Liver (tissue), 9 donors: ENCODE measurements around the gene GUCD1. TPM values are rescaled to one million over a fixed set of nuclear protein-coding genes. Genes with fewer than 3 reads are reported as not detected.

ENCODE experiments used
- DNase-seq: peaks from one replicate; pipeline ENCODE4 v3.0.0-alpha.2; 2017; ENCODE audit warnings: low spot score
- H3K27ac ChIP-seq, 2 donors: one replicate each; pipeline ENCODE4 v1.7.0; 2013; ENCODE audit warnings: inconsistent platforms in 2 of 2, low read length in 2 of 2, control low read depth in 1 of 2, low read depth in 1 of 2, mild to moderate bottlenecking in 1 of 2
- H3K27me3 ChIP-seq, 4 donors: one replicate each; pipeline versions ENCODE4 v1.6.1 to v1.7.0; 2013; ENCODE audit warnings: low read length in 3 of 4, inconsistent platforms in 1 of 4, mild to moderate bottlenecking in 1 of 4, moderate library complexity in 1 of 4; ENCODE audit not compliant: control insufficient read depth in 4 of 4, insufficient read depth in 4 of 4
- H3K36me3 ChIP-seq, 4 donors: one replicate each; pipeline versions ENCODE4 v1.6.1 to v1.7.0; 2013; ENCODE audit warnings: low read length in 3 of 4, mild to moderate bottlenecking in 3 of 4, low read depth in 1 of 4, moderate library complexity in 1 of 4; ENCODE audit not compliant: control insufficient read depth in 4 of 4, insufficient read depth in 3 of 4
- H3K4me1 ChIP-seq, 4 donors: one replicate each; pipeline versions ENCODE4 v1.6.1 to v1.7.0; 2013; ENCODE audit warnings: low read length in 3 of 4, mild to moderate bottlenecking in 3 of 4, moderate library complexity in 1 of 4; ENCODE audit not compliant: control insufficient read depth in 4 of 4, insufficient read depth in 4 of 4
- H3K4me3 ChIP-seq, 3 donors: one replicate each; pipeline versions ENCODE4 v1.6.1 to v1.7.0; 2013; ENCODE audit warnings: low read length in 3 of 3, control low read depth in 1 of 3, low read depth in 1 of 3, mild to moderate bottlenecking in 1 of 3
- H3K9ac ChIP-seq, 2 donors: one replicate each; pipeline ENCODE4 v1.7.0; 2013; ENCODE audit warnings: low read length in 2 of 2, mild to moderate bottlenecking in 2 of 2, moderate library complexity in 2 of 2, control low read depth in 1 of 2, low read depth in 1 of 2
- H3K9me3 ChIP-seq, 4 donors: one replicate each; pipeline versions ENCODE4 v1.6.1 to v1.7.0; 2013; ENCODE audit warnings: low read length in 3 of 4; ENCODE audit not compliant: control insufficient read depth in 4 of 4
- ATF3 ChIP-seq: IDR thresholded peaks from 2 replicates; pipeline ENCODE4 v1.6.1; 2016; ENCODE audit warnings: antibody characterized with exemption
- CTCF ChIP-seq: fragments of 150-350 bp; IDR thresholded peaks from 2 replicates; pipeline ENCODE4 v1.5.1; 2017; ENCODE audit warnings: improper control_type of control experiment, low read depth, low read length; ENCODE audit not compliant: missing input control
- EGR1 ChIP-seq, 2 donors: IDR thresholded peaks; 2 replicates each; pipeline ENCODE4 v1.6.1; 2016 to 2018; ENCODE audit warnings: antibody characterized with exemption in 2 of 2, low read depth in 2 of 2
- FOXA1 ChIP-seq: IDR thresholded peaks from 2 replicates; pipeline ENCODE4 v1.6.1; 2016; ENCODE audit warnings: antibody characterized with exemption
- FOXA2 ChIP-seq: IDR thresholded peaks from 2 replicates; pipeline ENCODE4 v1.6.1; 2016; ENCODE audit warnings: antibody characterized with exemption
- GABPA ChIP-seq, 2 donors: IDR thresholded peaks in 1 of 2; conservative IDR thresholded peaks in 1 of 2; 2 replicates each; pipeline ENCODE4 v1.6.1; 2016; ENCODE audit warnings: antibody characterized with exemption in 2 of 2, mild to moderate bottlenecking in 1 of 2, moderate library complexity in 1 of 2
- HNF4A ChIP-seq, 2 donors: conservative IDR thresholded peaks; 2 replicates each; pipeline ENCODE4 v1.6.1; 2016; ENCODE audit warnings: antibody characterized with exemption in 2 of 2, mild to moderate bottlenecking in 2 of 2
- HNF4G ChIP-seq: IDR thresholded peaks from 2 replicates; pipeline ENCODE4 v1.6.1; 2016; ENCODE audit warnings: antibody characterized with exemption
- JUND ChIP-seq, 2 donors: IDR thresholded peaks; 2 replicates each; pipeline ENCODE4 v1.6.1; 2016; ENCODE audit warnings: antibody characterized with exemption in 2 of 2
- MAX ChIP-seq: IDR thresholded peaks from 2 replicates; pipeline ENCODE4 v1.6.1; 2016; ENCODE audit warnings: antibody characterized with exemption
- NR2F2 ChIP-seq: IDR thresholded peaks from 2 replicates; pipeline ENCODE4 v1.6.1; 2016; ENCODE audit warnings: antibody characterized with exemption
- RAD21 ChIP-seq, 2 donors: IDR thresholded peaks; 2 replicates each; pipeline ENCODE4 v1.6.1; 2016; ENCODE audit warnings: antibody characterized with exemption in 2 of 2, mild to moderate bottlenecking in 2 of 2
- REST ChIP-seq: IDR thresholded peaks from 2 replicates; pipeline ENCODE4 v1.6.1; 2016; ENCODE audit warnings: antibody characterized with exemption, mild to moderate bottlenecking
- RXRA ChIP-seq, 2 donors: IDR thresholded peaks; 2 replicates each; pipeline ENCODE4 v1.6.1; 2017 to 2018; ENCODE audit warnings: antibody characterized with exemption in 2 of 2, mild to moderate bottlenecking in 1 of 2
- SP1 ChIP-seq: IDR thresholded peaks from 2 replicates; pipeline ENCODE4 v1.6.1; 2018; ENCODE audit warnings: antibody characterized with exemption, mild to moderate bottlenecking
- TAF1 ChIP-seq: conservative IDR thresholded peaks from 2 replicates; pipeline ENCODE4 v1.6.1; 2016; ENCODE audit warnings: antibody characterized with exemption, mild to moderate bottlenecking
- YY1 ChIP-seq: IDR thresholded peaks from 2 replicates; pipeline ENCODE4 v1.6.1; 2016; ENCODE audit warnings: antibody characterized with exemption, mild to moderate bottlenecking
- ZBTB33 ChIP-seq: IDR thresholded peaks from 2 replicates; pipeline ENCODE4 v1.6.1; 2016; ENCODE audit warnings: antibody characterized with exemption
- WGBS: extraction: QIAGEN DNeasy Blood & Tissue Kit; methylation state at CpG from one replicate; pipeline ENCODE4 v1.1.7; 2013; 5-methylcytosine and 5-hydroxymethylcytosine counted together
- polyA plus RNA-seq, 2 donors: library from polyadenylated mRNA; stranded (reverse) in 1 of 2; unstranded in 1 of 2; fragments of 200-250 nt in 1 of 2; fragments of >200 nt in 1 of 2; fragmentation: Nextera tagmentation in 1 of 2; extraction: Ambion mirVana in 1 of 2; gene quantifications; one replicate each; pipeline versions ENCODE4 v1.2.1 to v1.2.3, GENCODE V29; 2013 to 2015
- total RNA-seq, 2 donors: library from RNA; depleted of rRNA; stranded (reverse); fragments of >200 nt; gene quantifications; one replicate each; pipeline ENCODE4 v1.2.3, GENCODE V29; 2014
- donor health status: healthy.
- donor health status: healthy.
- donor health status: healthy.
- donor health status: healthy.
- donor health status: healthy.

The GUCD1 gene
- total and polyA plus RNA-seq, 4 donors: 118 to 202 (median 179) TPM

- peak in 1 of 2 donors; percentile 9 for TF ChIP-seq EGR1 (IDR thresholded peaks at IDR 0.05; ENCODE audit: low read depth in 2 of 2)
- TF ChIP-seq YY1: peak; percentile 49
- no peak for TF ChIP-seq SP1
- no peak for TF ChIP-seq CTCF
- TF ChIP-seq ATF3: no peak
- no peak for TF ChIP-seq GABPA (IDR thresholded peaks at IDR 0.05 in 1 of 2, conservative IDR thresholded peaks at IDR 0.05 in 1 of 2)
- TF ChIP-seq RXRA (IDR thresholded peaks at IDR 0.05): no peak
- peak; percentile 44 for TF ChIP-seq MAX
- TF ChIP-seq JUND (IDR thresholded peaks at IDR 0.05): peak in 1 of 2 donors; percentile 59
- no peak for TF ChIP-seq REST
- TF ChIP-seq TAF1: no peak
- TF ChIP-seq FOXA2: no peak
- no peak for TF ChIP-seq ZBTB33
- TF ChIP-seq HNF4G: no peak
- TF ChIP-seq FOXA1: no peak
- peak; percentile 7 to 54 for TF ChIP-seq HNF4A (conservative IDR thresholded peaks at IDR 0.05)
- no peak for TF ChIP-seq NR2F2
- no peak for TF ChIP-seq RAD21 (IDR thresholded peaks at IDR 0.05)
- 73% methylated on average over 2 of the region's 2 CpGs for WGBS
- DNase-seq: no peak
- Histone ChIP-seq H3K36me3 (peaks cover 12 to 31% (median 20%) of the 10 kb centered on the region in 4 donors), H3K4me1 (peaks cover 15 to 55% (median 31%) of the 10 kb centered on the region in 4 donors), H3K27ac (peak overlapping the region; percentile 15 to 18), H3K9me3 (no peaks in the 10 kb centered on the region), H3K27me3 (no peaks in the 10 kb centered on the region), H3K9ac (no peak overlapping the region), H3K4me3 (no peak overlapping the region)
These were observed 14.5 kb downstream of the GUCD1 start for GRCh38 chr22:24540470-24540869.
